Thyroid gland (tissue), 4 donors: ENCODE measurements around the gene GLOD4.

Source experiments
- CTCF ChIP-seq, 6 experiments: fragments of 200-600 bp in 3 of 6; fragments of 450-650 bp in 3 of 6; sonication (generic) in 3 of 6; IDR thresholded peaks; one replicate each; pipeline ENCODE4 v1.5.1; 2016 to 2019; ENCODE audit warnings: antibody characterized with exemption in 6 of 6, mild to moderate bottlenecking in 2 of 6, inconsistent platforms in 1 of 6, moderate library complexity in 1 of 6
- POLR2A ChIP-seq, 2 donors: fragments of 450-650 bp; IDR thresholded peaks; one replicate each; pipeline ENCODE4 v1.6.1; 2017; ENCODE audit warnings: antibody characterized with exemption in 2 of 2, mild to moderate bottlenecking in 2 of 2, moderate library complexity in 1 of 2

- no peak for TF ChIP-seq CTCF (IDR thresholded peaks at IDR 0.05)
- no peak for TF ChIP-seq POLR2A (IDR thresholded peaks at IDR 0.05)
Observed at GRCh38 chr17:826778-827177, 44.7 kb upstream of the GLOD4 start.
